PC-9 (cell line): ENCODE results near the gene ZNF488.

ENCODE experiments used
- EZH2 ChIP-seq: fragments of 200-600 bp; sonication (generic); IDR thresholded peaks from 2 replicates; pipeline ENCODE4 v1.8.0; 2017; ENCODE audit warnings: antibody characterized with exemption, low read depth
- TF ChIP-seq, protein P1 (sequence below): fragments of 200-600 bp; sonication (generic); conservative IDR thresholded peaks from 2 replicates; pipeline ENCODE4 v1.6.1; 2017; ENCODE audit warnings: mixed run types, antibody characterized with exemption, mild to moderate bottlenecking, moderate library complexity

DNA sequence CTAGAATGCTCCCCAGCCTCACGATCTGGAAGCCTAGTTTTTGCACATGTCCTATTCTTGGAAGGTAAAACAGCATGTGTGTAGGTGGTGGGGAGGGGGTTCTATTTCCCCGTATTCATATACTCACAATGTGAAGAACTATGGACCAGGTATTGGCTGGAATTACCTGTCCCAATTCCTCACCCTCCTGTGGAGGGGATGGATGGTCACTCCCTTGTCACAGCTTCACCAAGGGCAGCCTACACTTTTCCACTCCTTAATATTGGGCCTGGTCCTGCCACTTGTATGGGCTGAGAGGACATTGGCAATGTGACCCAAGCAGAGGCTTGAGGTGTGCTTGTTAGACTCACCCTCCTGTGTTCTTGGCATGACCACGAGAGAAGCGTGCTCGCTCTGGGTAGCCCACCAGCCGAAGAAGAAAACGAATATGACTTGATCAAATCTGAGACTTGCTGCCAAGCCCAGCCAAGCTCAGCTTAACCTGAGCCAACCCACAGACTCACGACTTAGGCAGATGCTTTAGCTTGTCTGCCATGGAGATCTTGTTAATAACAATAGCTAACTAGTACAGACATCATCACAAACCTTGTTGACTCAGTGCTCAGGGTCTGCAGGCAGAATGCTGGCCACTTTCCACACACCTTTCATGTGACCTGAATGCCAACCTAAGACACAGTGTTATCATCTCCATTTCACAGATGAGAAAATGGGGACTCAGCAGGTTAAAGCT, 17.2 kb downstream of the ZNF488 start:
- TF ChIP-seq, protein P1, sequence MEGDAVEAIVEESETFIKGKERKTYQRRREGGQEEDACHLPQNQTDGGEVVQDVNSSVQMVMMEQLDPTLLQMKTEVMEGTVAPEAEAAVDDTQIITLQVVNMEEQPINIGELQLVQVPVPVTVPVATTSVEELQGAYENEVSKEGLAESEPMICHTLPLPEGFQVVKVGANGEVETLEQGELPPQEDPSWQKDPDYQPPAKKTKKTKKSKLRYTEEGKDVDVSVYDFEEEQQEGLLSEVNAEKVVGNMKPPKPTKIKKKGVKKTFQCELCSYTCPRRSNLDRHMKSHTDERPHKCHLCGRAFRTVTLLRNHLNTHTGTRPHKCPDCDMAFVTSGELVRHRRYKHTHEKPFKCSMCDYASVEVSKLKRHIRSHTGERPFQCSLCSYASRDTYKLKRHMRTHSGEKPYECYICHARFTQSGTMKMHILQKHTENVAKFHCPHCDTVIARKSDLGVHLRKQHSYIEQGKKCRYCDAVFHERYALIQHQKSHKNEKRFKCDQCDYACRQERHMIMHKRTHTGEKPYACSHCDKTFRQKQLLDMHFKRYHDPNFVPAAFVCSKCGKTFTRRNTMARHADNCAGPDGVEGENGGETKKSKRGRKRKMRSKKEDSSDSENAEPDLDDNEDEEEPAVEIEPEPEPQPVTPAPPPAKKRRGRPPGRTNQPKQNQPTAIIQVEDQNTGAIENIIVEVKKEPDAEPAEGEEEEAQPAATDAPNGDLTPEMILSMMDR: no peak
- TF ChIP-seq EZH2: no peak
